ENCODE measurements around the gene CTNNA2. TPM values are rescaled to one million over a fixed set of nuclear protein-coding genes. Genes with fewer than 3 reads are reported as not detected.

Gene CTNNA2
- total RNA-seq, 5 donors from 2014 or later (not counting 1 experiment from before 2014, with no cell fraction given) = not detected

DNA sequence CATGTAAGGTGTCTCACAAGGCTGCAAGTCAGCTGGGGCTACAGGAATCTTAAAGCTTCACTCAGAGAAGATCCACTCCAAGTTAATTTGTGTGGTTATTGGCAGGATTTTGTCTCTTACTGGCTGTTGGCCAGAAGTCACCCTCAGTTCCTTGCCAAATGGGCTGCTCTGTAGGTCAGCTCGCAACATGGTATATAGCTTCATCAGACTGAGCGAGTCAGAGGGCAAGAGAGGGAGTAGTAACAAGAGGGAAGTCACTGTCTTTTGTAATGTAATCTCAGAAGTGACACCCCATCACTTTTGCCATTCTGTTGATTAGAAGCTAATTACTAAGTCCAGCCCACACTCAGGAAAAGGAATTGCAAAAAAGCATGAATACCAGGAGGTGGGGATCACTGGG is 672.2 kb downstream of the CTNNA2 start:
- CTCF ChIA-PET = no interaction called here
- no peaks in the 10 kb centered on the region for H3K36me3 Mint-ChIP-seq
- WGBS (ENCODE audit: insufficient coverage) = no CpG with 5 or more reads among the region's 2 CpGs
- H3K36me3 ChIP-seq (ENCODE audit: control insufficient read depth in 2 of 2, extremely low read depth in 1 of 2, insufficient read depth in 1 of 2, low read length in 1 of 2) = no peaks in the 10 kb centered on the region
- H3K4me3 ChIP-seq (ENCODE audit: control insufficient read depth in 1 of 2, extremely low read depth in 1 of 2, low read length in 1 of 2) = no peak overlapping the region
- no peak overlapping the region for H3K27ac ChIP-seq (ENCODE audit: low read length)
- no peak overlapping the region for H3K27ac Mint-ChIP-seq
- H3K9me3 Mint-ChIP-seq = peaks cover 10 to 22% (median 12%) of the 10 kb centered on the region in 3 donors
- POLR2A ChIA-PET = no interaction called here
- ATAC-seq (replicated peaks in 1 of 4) = no peak
- H3K27me3 ChIP-seq (replicated peaks in 1 of 2; ENCODE audit: control insufficient read depth in 2 of 2, extremely low read depth in 1 of 2, insufficient read depth in 2 of 2, low read length in 1 of 2) = no peaks in the 10 kb centered on the region
- H3K9me3 ChIP-seq = no peaks in the 10 kb centered on the region
- H3K4me1 ChIP-seq (ENCODE audit: control insufficient read depth in 1 of 2, extremely low read depth in 1 of 2, insufficient read depth in 2 of 2, low read length in 2 of 2) = no peaks in the 10 kb centered on the region
- H3K27me3 Mint-ChIP-seq = no peaks in the 10 kb centered on the region
- no peak for DNase-seq
- no peak overlapping the region for H3K4me3 Mint-ChIP-seq
- H3K4me1 Mint-ChIP-seq = no peaks in the 10 kb centered on the region

DNA sequence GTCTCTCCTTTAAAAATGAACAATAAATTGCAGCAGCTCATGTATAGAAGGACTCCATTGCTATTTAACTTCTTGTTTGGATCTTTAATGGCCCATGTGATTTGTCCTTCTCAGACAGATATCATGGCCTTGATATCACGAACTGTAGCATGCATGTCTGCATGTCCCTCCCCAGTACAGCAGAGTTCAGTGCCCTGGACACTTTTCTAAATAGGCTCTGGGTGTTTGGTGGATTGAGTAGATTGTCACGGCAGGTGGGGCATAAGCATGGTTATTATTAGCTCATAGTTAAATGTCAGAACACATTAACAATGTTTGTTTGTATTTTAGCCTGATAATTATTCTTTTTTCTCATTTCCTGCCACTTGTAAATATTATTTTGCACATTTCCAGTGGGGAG is 673.4 kb downstream of the CTNNA2 start:
- DNase-seq (no peak), ATAC-seq (replicated peaks in 1 of 4) (no peak)
- ChIA-PET CTCF (no interaction called here), POLR2A (no interaction called here)
- no peaks in the 10 kb centered on the region for H3K4me1 ChIP-seq (ENCODE audit: control insufficient read depth in 1 of 2, extremely low read depth in 1 of 2, insufficient read depth in 2 of 2, low read length in 2 of 2)
- H3K4me3 ChIP-seq (ENCODE audit: control insufficient read depth in 1 of 2, extremely low read depth in 1 of 2, low read length in 1 of 2) = no peak overlapping the region
- H3K27me3 ChIP-seq (replicated peaks in 1 of 2; ENCODE audit: control insufficient read depth in 2 of 2, extremely low read depth in 1 of 2, insufficient read depth in 2 of 2, low read length in 1 of 2) = no peaks in the 10 kb centered on the region
- Mint-ChIP-seq H3K4me1 (no peaks in the 10 kb centered on the region), H3K4me3 (no peak overlapping the region), H3K27me3 (no peaks in the 10 kb centered on the region), H3K36me3 (no peaks in the 10 kb centered on the region), H3K27ac (no peak overlapping the region), H3K9me3 (peaks cover 5 to 13% (median 5%) of the 10 kb centered on the region in 3 donors)
- H3K9me3 ChIP-seq = no peaks in the 10 kb centered on the region
- no peaks in the 10 kb centered on the region for H3K36me3 ChIP-seq (ENCODE audit: control insufficient read depth in 2 of 2, extremely low read depth in 1 of 2, insufficient read depth in 1 of 2, low read length in 1 of 2)
- no peak overlapping the region for H3K27ac ChIP-seq (ENCODE audit: low read length)
- WGBS (ENCODE audit: insufficient coverage) = 43% methylated on average over 1 of the region's 2 CpGs

DNA sequence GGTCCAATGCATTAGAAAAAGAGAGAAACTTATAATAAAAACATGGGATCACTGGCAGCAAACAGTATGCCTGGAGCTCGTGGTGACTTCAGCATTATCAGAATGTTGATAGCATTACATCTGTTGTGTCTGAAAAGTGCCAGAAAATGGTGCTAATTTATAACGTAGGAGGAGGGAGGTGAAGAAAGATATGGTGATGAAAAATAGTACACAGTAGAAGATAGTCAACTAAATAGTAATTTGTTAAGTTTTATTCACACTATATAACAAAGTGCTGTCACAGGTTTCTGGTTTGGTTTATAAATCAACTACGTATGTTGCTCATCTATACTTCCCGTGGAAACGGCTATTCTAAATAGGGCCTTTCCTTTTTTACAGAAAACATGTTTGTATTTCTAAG is 674.3 kb downstream of the CTNNA2 start:
- CTCF ChIA-PET = no interaction called here
- H3K27ac Mint-ChIP-seq = no peak overlapping the region
- no peaks in the 10 kb centered on the region for H3K27me3 Mint-ChIP-seq
- POLR2A ChIA-PET = no interaction called here
- WGBS (ENCODE audit: insufficient coverage) = 50% methylated on average over 1 of the region's 5 CpGs
- Histone ChIP-seq H3K36me3 (ENCODE audit: control insufficient read depth in 2 of 2, extremely low read depth in 1 of 2, insufficient read depth in 1 of 2, low read length in 1 of 2) (no peaks in the 10 kb centered on the region), H3K4me1 (ENCODE audit: control insufficient read depth in 1 of 2, extremely low read depth in 1 of 2, insufficient read depth in 2 of 2, low read length in 2 of 2) (no peaks in the 10 kb centered on the region), H3K27me3 (replicated peaks in 1 of 2; ENCODE audit: control insufficient read depth in 2 of 2, extremely low read depth in 1 of 2, insufficient read depth in 2 of 2, low read length in 1 of 2) (no peaks in the 10 kb centered on the region), H3K27ac (ENCODE audit: low read length) (no peak overlapping the region), H3K4me3 (ENCODE audit: control insufficient read depth in 1 of 2, extremely low read depth in 1 of 2, low read length in 1 of 2) (no peak overlapping the region), H3K9me3 (no peaks in the 10 kb centered on the region)
- H3K4me3 Mint-ChIP-seq = no peak overlapping the region
- ATAC-seq (replicated peaks in 1 of 4) (no peak), DNase-seq (no peak)
- no peaks in the 10 kb centered on the region for H3K4me1 Mint-ChIP-seq
- peaks cover 3 to 9% (median 4%) of the 10 kb centered on the region in 3 donors for H3K9me3 Mint-ChIP-seq
- H3K36me3 Mint-ChIP-seq = no peaks in the 10 kb centered on the region

DNA sequence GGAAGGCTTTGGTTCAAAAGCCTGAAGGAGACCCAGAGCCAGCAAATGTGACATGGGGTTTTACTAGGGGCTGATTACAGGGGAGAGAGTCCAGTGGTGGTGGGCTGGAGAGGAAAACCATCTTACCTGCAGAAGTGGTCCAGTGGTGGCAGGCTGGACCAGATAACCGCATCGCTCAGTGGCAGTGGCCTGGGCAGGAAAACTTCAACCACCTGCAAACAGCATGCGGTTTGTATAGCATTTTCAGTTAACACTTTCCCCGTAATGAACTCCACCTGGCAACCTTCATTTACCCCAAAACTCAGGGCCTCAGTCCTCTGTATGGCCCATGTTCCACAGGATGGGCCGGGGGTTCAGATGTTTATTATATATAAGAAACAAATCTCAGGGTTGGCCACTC is 677.3 kb downstream of the CTNNA2 start:
- Mint-ChIP-seq H3K36me3 (no peaks in the 10 kb centered on the region), H3K4me1 (no peaks in the 10 kb centered on the region), H3K4me3 (no peak overlapping the region), H3K27ac (no peak overlapping the region), H3K27me3 (no peaks in the 10 kb centered on the region), H3K9me3 (peaks cover 3 to 6% (median 4%) of the 10 kb centered on the region in 3 donors)
- no peaks in the 10 kb centered on the region for H3K4me1 ChIP-seq (ENCODE audit: control insufficient read depth in 1 of 2, extremely low read depth in 1 of 2, insufficient read depth in 2 of 2, low read length in 2 of 2)
- ChIA-PET POLR2A (no interaction called here), CTCF (interaction anchor here in 1 of 2 donors (0.6 kb wide), 1 partner anchor 185 kb away, joined by 3 read pairs; no protein-coding TSS in a partner anchor)
- no peaks in the 10 kb centered on the region for H3K9me3 ChIP-seq
- no peaks in the 10 kb centered on the region for H3K36me3 ChIP-seq (ENCODE audit: control insufficient read depth in 2 of 2, extremely low read depth in 1 of 2, insufficient read depth in 1 of 2, low read length in 1 of 2)
- no peak overlapping the region for H3K27ac ChIP-seq (ENCODE audit: low read length)
- no peaks in the 10 kb centered on the region for H3K27me3 ChIP-seq (replicated peaks in 1 of 2; ENCODE audit: control insufficient read depth in 2 of 2, extremely low read depth in 1 of 2, insufficient read depth in 2 of 2, low read length in 1 of 2)
- H3K4me3 ChIP-seq (ENCODE audit: control insufficient read depth in 1 of 2, extremely low read depth in 1 of 2, low read length in 1 of 2) = no peak overlapping the region
- no peak for DNase-seq
- WGBS (ENCODE audit: insufficient coverage) = no CpG with 5 or more reads among the region's 5 CpGs
- no peak for ATAC-seq (replicated peaks in 1 of 4)

DNA sequence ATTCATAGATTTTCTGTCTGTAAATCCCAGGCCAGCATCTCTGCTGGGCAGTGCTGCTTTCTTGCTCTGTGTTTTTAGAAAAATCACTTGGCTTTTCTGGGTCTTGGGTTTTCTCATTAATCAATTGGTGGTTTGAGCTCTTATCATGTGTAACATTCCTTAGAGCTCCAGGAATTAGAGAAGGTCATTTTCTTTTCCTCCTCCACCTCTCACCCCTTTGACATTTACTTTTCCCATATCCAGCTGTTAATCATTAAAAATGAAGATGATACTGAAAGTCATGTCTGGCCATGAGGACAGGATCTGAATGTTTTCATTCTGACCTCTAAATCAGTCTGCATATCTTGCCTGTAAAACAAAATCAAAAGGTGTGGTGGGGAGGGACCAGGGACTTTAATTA is 680.7 kb downstream of the CTNNA2 start:
- H3K9me3 ChIP-seq = no peaks in the 10 kb centered on the region
- ChIA-PET CTCF (interaction anchor here in 1 of 2 donors (0.6 kb wide), 1 partner anchor 30 kb away, joined by 3 read pairs; no protein-coding TSS in a partner anchor), POLR2A (no interaction called here)
- H3K27me3 ChIP-seq (replicated peaks in 1 of 2; ENCODE audit: control insufficient read depth in 2 of 2, extremely low read depth in 1 of 2, insufficient read depth in 2 of 2, low read length in 1 of 2) = no peaks in the 10 kb centered on the region
- no peak overlapping the region for H3K27ac Mint-ChIP-seq
- H3K9me3 Mint-ChIP-seq = peaks cover 0 to 19% (median 3%) of the 10 kb centered on the region in 3 donors
- no peaks in the 10 kb centered on the region for H3K27me3 Mint-ChIP-seq
- no peak overlapping the region for H3K27ac ChIP-seq (ENCODE audit: low read length)
- no peaks in the 10 kb centered on the region for H3K4me1 Mint-ChIP-seq
- no peaks in the 10 kb centered on the region for H3K4me1 ChIP-seq (ENCODE audit: control insufficient read depth in 1 of 2, extremely low read depth in 1 of 2, insufficient read depth in 2 of 2, low read length in 2 of 2)
- ATAC-seq (replicated peaks in 1 of 4) (no peak), DNase-seq (no peak)
- H3K4me3 ChIP-seq (ENCODE audit: control insufficient read depth in 1 of 2, extremely low read depth in 1 of 2, low read length in 1 of 2) = no peak overlapping the region
- H3K4me3 Mint-ChIP-seq = no peak overlapping the region
- H3K36me3 Mint-ChIP-seq = no peaks in the 10 kb centered on the region
- H3K36me3 ChIP-seq (ENCODE audit: control insufficient read depth in 2 of 2, extremely low read depth in 1 of 2, insufficient read depth in 1 of 2, low read length in 1 of 2) = no peaks in the 10 kb centered on the region

DNA sequence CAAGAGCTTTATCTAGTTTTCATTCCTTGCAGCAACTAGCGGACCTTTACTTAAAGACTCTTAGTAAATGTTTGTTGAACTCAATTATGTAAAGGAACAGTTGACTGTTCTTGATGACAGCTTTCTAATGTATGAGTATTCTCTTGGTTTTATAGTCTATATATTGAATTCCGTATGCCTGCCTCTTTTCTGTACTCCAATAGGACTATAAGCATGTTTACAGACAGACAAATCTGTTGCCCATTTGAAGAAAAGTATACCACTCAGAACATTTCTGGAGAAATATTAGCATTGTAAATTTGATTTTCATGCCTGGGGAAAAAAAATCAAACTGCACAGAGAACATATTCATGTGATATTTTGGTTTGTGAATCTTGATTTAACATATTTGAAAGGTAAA is 682.2 kb downstream of the CTNNA2 start:
- POLR2A ChIA-PET = no interaction called here
- no peak for DNase-seq
- no peaks in the 10 kb centered on the region for H3K36me3 Mint-ChIP-seq
- no peak overlapping the region for H3K4me3 Mint-ChIP-seq
- Histone ChIP-seq H3K4me1 (ENCODE audit: control insufficient read depth in 1 of 2, extremely low read depth in 1 of 2, insufficient read depth in 2 of 2, low read length in 2 of 2) (no peaks in the 10 kb centered on the region), H3K9me3 (no peaks in the 10 kb centered on the region), H3K4me3 (ENCODE audit: control insufficient read depth in 1 of 2, extremely low read depth in 1 of 2, low read length in 1 of 2) (no peak overlapping the region), H3K27ac (ENCODE audit: low read length) (no peak overlapping the region), H3K36me3 (ENCODE audit: control insufficient read depth in 2 of 2, extremely low read depth in 1 of 2, insufficient read depth in 1 of 2, low read length in 1 of 2) (no peaks in the 10 kb centered on the region), H3K27me3 (replicated peaks in 1 of 2; ENCODE audit: control insufficient read depth in 2 of 2, extremely low read depth in 1 of 2, insufficient read depth in 2 of 2, low read length in 1 of 2) (no peaks in the 10 kb centered on the region)
- H3K27me3 Mint-ChIP-seq = no peaks in the 10 kb centered on the region
- H3K9me3 Mint-ChIP-seq = peaks cover 0 to 24% (median 3%) of the 10 kb centered on the region in 3 donors
- H3K4me1 Mint-ChIP-seq = no peaks in the 10 kb centered on the region
- H3K27ac Mint-ChIP-seq = no peak overlapping the region
- CTCF ChIA-PET = no interaction called here
- ATAC-seq (replicated peaks in 1 of 4) = no peak
- no CpG with 5 or more reads among the region's 2 CpGs for WGBS (ENCODE audit: insufficient coverage)

DNA sequence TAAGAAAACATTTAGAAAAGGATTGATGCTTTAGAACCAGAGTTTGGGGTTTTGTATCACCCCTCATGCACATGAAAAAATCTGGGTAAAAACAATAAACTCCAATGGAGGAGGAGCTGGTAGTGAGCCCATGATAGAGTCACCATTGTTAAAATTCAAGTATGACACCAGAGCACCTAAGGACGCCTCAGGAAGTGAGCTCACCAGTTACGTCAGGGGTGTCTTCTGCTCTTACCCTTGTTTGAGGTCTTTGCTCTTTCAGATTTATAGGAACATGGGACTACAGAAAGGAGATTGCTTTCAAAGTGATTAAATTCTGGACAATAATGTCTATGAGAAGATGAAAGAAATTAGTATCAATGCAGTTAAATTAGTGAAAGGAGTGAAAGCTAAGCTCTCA is 685.2 kb downstream of the CTNNA2 start:
- Mint-ChIP-seq H3K27me3 (no peaks in the 10 kb centered on the region), H3K36me3 (no peaks in the 10 kb centered on the region), H3K9me3 (peaks cover 5 to 25% (median 6%) of the 10 kb centered on the region in 3 donors), H3K27ac (no peak overlapping the region), H3K4me1 (no peaks in the 10 kb centered on the region), H3K4me3 (no peak overlapping the region)
- Histone ChIP-seq H3K9me3 (no peaks in the 10 kb centered on the region), H3K4me1 (ENCODE audit: control insufficient read depth in 1 of 2, extremely low read depth in 1 of 2, insufficient read depth in 2 of 2, low read length in 2 of 2) (no peaks in the 10 kb centered on the region), H3K27me3 (replicated peaks in 1 of 2; ENCODE audit: control insufficient read depth in 2 of 2, extremely low read depth in 1 of 2, insufficient read depth in 2 of 2, low read length in 1 of 2) (no peaks in the 10 kb centered on the region), H3K27ac (ENCODE audit: low read length) (no peak overlapping the region), H3K4me3 (ENCODE audit: control insufficient read depth in 1 of 2, extremely low read depth in 1 of 2, low read length in 1 of 2) (no peak overlapping the region), H3K36me3 (ENCODE audit: control insufficient read depth in 2 of 2, extremely low read depth in 1 of 2, insufficient read depth in 1 of 2, low read length in 1 of 2) (no peaks in the 10 kb centered on the region)
- DNase-seq = no peak
- ChIA-PET CTCF (no interaction called here), POLR2A (no interaction called here)
- no peak for ATAC-seq (replicated peaks in 1 of 4)
- 80% methylated on average over 2 of the region's 2 CpGs for WGBS (ENCODE audit: insufficient coverage)
